Heart right ventricle (tissue), 16 donors: ENCODE measurements around the gene ZNF532. TPM values are rescaled to one million over a fixed set of nuclear protein-coding genes. Genes with fewer than 3 reads are reported as not detected.
"Not testable (repeated sequence)": the region's sequence is repeated elsewhere in the genome, so short reads cannot be mapped to it uniquely, and the experiment has no call there.

Source experiments
- ATAC-seq, 8 donors: fragments of 200-7000 bp; cut with Tn5 transposase; one replicate each; pipeline ENCODE4 v1.9.1; 2020; ENCODE audit warnings: mild to moderate bottlenecking in 8 of 8, moderate library complexity in 8 of 8, moderate number of reproducible peaks in 1 of 8
- DNase-seq, 2 donors: peaks; one replicate each; pipeline ENCODE4 v3.0.0-alpha.2; 2020
- H3K27ac ChIP-seq, 10 donors: fragments of 200-600 bp; sonication (generic) in 2 of 10; one replicate each; pipeline versions ENCODE4 v1.5.0 to v1.8.0; 2020 to 2022; ENCODE audit warnings: mild to moderate bottlenecking in 3 of 10
- H3K27me3 ChIP-seq, 7 donors: fragments of 200-600 bp; one replicate each; pipeline ENCODE4 v1.8.0; 2021 to 2022; ENCODE audit warnings: mild to moderate bottlenecking in 2 of 7
- H3K36me3 ChIP-seq, 9 donors: fragments of 200-600 bp; sonication (generic) in 1 of 9; one replicate each; pipeline versions ENCODE4 v1.5.0 to v1.8.0; 2020 to 2022; ENCODE audit warnings: mild to moderate bottlenecking in 2 of 9
- H3K4me1 ChIP-seq, 9 donors: fragments of 200-600 bp; sonication (generic) in 1 of 9; one replicate each; pipeline versions ENCODE4 v1.5.0 to v1.8.0; 2020 to 2022; ENCODE audit warnings: mild to moderate bottlenecking in 4 of 9
- H3K4me3 ChIP-seq, 10 donors: fragments of 200-600 bp; sonication (generic) in 2 of 10; one replicate each; pipeline versions ENCODE4 v1.5.0 to v1.8.0; 2020 to 2022; ENCODE audit warnings: mild to moderate bottlenecking in 7 of 10, moderate library complexity in 2 of 10
- H3K9me3 ChIP-seq, 11 donors: fragments of 200-600 bp in 10 of 11; sonication (generic) in 2 of 11; one replicate each; pipeline versions ENCODE4 v1.5.0 to v1.8.0; 2013 to 2022; ENCODE audit warnings: mild to moderate bottlenecking in 2 of 11, control low read depth in 1 of 11, moderate library complexity in 1 of 11
- CTCF ChIP-seq, 9 donors: fragments of 200-600 bp; sonication (generic) in 2 of 9; IDR thresholded peaks; one replicate each; pipeline versions ENCODE4 v1.5.0 to v1.8.0; 2021 to 2022; ENCODE audit warnings: antibody characterized with exemption in 9 of 9, mild to moderate bottlenecking in 5 of 9, moderate library complexity in 1 of 9
- WGBS, 2 donors: extraction: QIAGEN DNeasy Blood & Tissue Kit; methylation state at CpG; one replicate each; pipeline ENCODE4 v1.1.7; 2013; ENCODE audit warnings: inconsistent platforms in 1 of 2; 5-methylcytosine and 5-hydroxymethylcytosine counted together
- intact Hi-C, 10 donors: fragments of 100-400 bp; cut with DNase I; formaldehyde crosslinking; loops; one replicate each; pipeline versions ENCODE4 v1.11.1 to v1.14.2; 2022
- polyA plus RNA-seq, 2 donors: library from polyadenylated mRNA; stranded (reverse); fragments of 200-250 nt; gene quantifications; one replicate each; pipeline ENCODE4 v1.2.3, GENCODE V29; 2013
- total RNA-seq, 10 donors: library from RNA; stranded (reverse); fragmentation: NEBNext Ultra II Directional in 3 of 10; extraction: Animal tissue kit (Norgen Biotek cat#: 25700) in 3 of 10; gene quantifications; one replicate each; pipeline versions ENCODE4 v1.2.1 to v1.2.4, GENCODE V29; 2021 to 2023
- donor health status: Arrhythmogenic right ventricular cardiomyopathy.
- donor health status: ischemic (EF 13 %, LVEDD 7.1; RV severe dilation, severe dysfunction).
- donor health status: healthy with polysubstance abuse.
- donor health status: DM: no; HTN: yes; CAD: no.
- donor health status: DM: no; HTN: no; CAD: no.
- donor health status: ischemic (EF 25% LVEDD 6.9; RV normal size, moderate dysfunction).
- donor health status: ischemic (EF 25% LVEDD 5.7; RV mildly dilated, moderate dysfunction).
- donor health status: healthy.
- donor health status: DM: yes; HTN: yes; CAD: no.
- donor health status: Ischemic cardiomyopathy.
- donor health status: ischemic (EF 35%, LVEDD 5.7; RV mildly dilated, moderate dysfunction).
- donor health status: nonischemic (EF 11% LVEDD 7.7; RV severe dilation, severe dysfunction).
- donor health status: DM: yes; HTN: yes; CAD: no.
- donor health status: PGD.
- donor health status: ischemic (EF 29% LVEDD 5.4; RV normal size, mild dysfunction).
- donor health status: nonischemic (EF 23%, LVEDD 6.1; RV moderate dilation, normal function).

Gene ZNF532
- total and polyA plus RNA-seq, 12 donors, result 13.8 to 71.4 (median 64.6) TPM

GRCh38 chr18:58915995-58916394, 51.3 kb downstream of the ZNF532 start:
- WGBS, 2 donors, result 64% methylated on average over 1 of the region's 1 CpG
- ATAC-seq (no peak), DNase-seq (no peak)
- intact Hi-C loops, result no loop called here
- Histone ChIP-seq H3K4me3 (no peak overlapping the region), H3K27me3 (no peaks in the 10 kb centered on the region), H3K36me3 (peaks cover 0 to 57% (median 27%) of the 10 kb centered on the region in 9 donors), H3K4me1 (peaks cover 4 to 60% (median 39%) of the 10 kb centered on the region in 9 donors), H3K9me3 (no peaks in the 10 kb centered on the region), H3K27ac (peak overlapping the region in 2 of 10 donors; percentile 88 to 90)
- no peak for TF ChIP-seq CTCF (IDR thresholded peaks at IDR 0.05)

GRCh38 chr18:58919934-58920333, 55.3 kb downstream of the ZNF532 start:
- H3K27ac ChIP-seq, result not testable (repeated sequence)
- WGBS, 2 donors, result 93 to 94% methylated on average over 16 of the region's 16 CpGs

DNA sequence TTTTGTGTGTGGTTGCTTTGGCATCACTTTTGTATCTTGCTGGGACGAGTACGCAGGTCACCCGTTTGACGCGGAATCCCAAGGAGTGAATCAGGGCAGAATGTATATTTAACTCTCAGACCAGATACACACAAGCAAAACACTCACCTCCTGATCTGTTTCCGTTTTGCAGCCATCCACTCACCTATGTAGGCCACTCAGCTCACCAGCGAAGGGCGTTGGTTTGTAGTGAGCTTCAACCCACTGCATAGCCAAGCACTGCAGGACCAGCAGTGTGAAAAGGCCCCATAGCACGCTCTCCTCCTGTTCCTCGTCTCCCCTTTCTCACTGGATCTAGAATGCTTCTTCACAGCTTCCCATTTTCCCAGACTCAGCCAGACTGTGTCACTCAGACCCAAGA, 58.3 kb downstream of the ZNF532 start:
- H3K27ac ChIP-seq, result no peak overlapping the region
- ATAC-seq (peak in 2 of 8 donors; percentile 6 to 20), DNase-seq (no peak)
- TF ChIP-seq CTCF (IDR thresholded peaks at IDR 0.05), result no peak
- H3K27me3 ChIP-seq, result no peaks in the 10 kb centered on the region
- WGBS, 2 donors, result 96 to 97% methylated on average over 10 of the region's 10 CpGs
- intact Hi-C loops, result loop anchor here in 1 of 10 donors (10.0 kb wide), 1 partner anchor 62 kb away; no protein-coding TSS in a partner anchor
- H3K36me3 ChIP-seq, result peaks cover 0 to 72% (median 31%) of the 10 kb centered on the region in 9 donors
- peaks cover 0 to 13% (median 9%) of the 10 kb centered on the region in 11 donors for H3K9me3 ChIP-seq
- peaks cover 0 to 22% (median 15%) of the 10 kb centered on the region in 9 donors for H3K4me1 ChIP-seq
- H3K4me3 ChIP-seq, result no peak overlapping the region

More at GRCh38 chr18:58919934-58920333, 55.3 kb downstream of the ZNF532 start:
- H3K27me3 ChIP-seq, ATAC-seq, DNase-seq, H3K4me3 ChIP-seq: not testable (repeated sequence)
- intact Hi-C loops, result loop anchor here in 1 of 10 donors (10.0 kb wide), 1 partner anchor 65 kb away; no protein-coding TSS in a partner anchor
- Histone ChIP-seq H3K9me3 (peaks cover 0 to 12% (median 9%) of the 10 kb centered on the region in 11 donors), H3K36me3 (peaks cover 0 to 97% (median 36%) of the 10 kb centered on the region in 9 donors), H3K4me1 (peaks cover 0 to 25% (median 4%) of the 10 kb centered on the region in 9 donors)

DNA sequence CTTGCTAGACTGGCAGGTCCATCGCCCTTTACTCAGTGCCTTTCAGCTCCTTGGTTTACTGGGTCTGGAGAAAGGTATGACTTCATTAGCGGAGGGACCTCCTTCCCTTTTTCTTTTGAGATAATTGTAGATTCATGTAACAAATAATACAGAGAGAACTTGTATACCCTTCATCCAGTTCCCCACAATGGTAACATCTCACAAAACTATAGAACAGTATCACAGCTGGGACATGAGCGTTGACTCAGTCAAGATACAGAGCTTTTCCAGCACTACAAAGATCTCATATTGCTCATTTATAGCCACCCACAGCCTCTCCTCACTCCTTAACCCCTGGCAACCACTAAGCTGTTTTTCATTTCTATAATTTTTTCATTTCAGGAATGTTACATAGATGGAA, 59.8 kb downstream of the ZNF532 start:
- ATAC-seq, result no peak
- Histone ChIP-seq H3K9me3 (peaks cover 0 to 13% (median 9%) of the 10 kb centered on the region in 11 donors), H3K4me3 (no peak overlapping the region), H3K27ac (no peak overlapping the region), H3K27me3 (no peaks in the 10 kb centered on the region), H3K36me3 (peaks cover 0 to 57% (median 17%) of the 10 kb centered on the region in 9 donors), H3K4me1 (peaks cover 2 to 37% (median 29%) of the 10 kb centered on the region in 9 donors)
- DNase-seq, result no peak
- no peak for TF ChIP-seq CTCF (IDR thresholded peaks at IDR 0.05)
- WGBS, 2 donors, result 99% methylated on average over 3 of the region's 3 CpGs
- intact Hi-C loops, result loop anchor here in 1 of 10 donors (10.0 kb wide), 1 partner anchor 60 kb away; no protein-coding TSS in a partner anchor

- Histone ChIP-seq H3K27me3 (no peaks in the 10 kb centered on the region), H3K4me1 (peaks cover 2 to 49% (median 32%) of the 10 kb centered on the region in 9 donors), H3K27ac (peak overlapping the region in 9 of 10 donors; percentile 51 to 83 (median 61)), H3K36me3 (peaks cover 0 to 35% (median 10%) of the 10 kb centered on the region in 9 donors), H3K4me3 (peak overlapping the region in 1 of 10 donors; percentile 12), H3K9me3 (peaks cover 0 to 13% (median 9%) of the 10 kb centered on the region in 11 donors)
- DNase-seq, result no peak
- no peak for TF ChIP-seq CTCF (IDR thresholded peaks at IDR 0.05)
- 55 to 71% methylated on average over 5 of the region's 5 CpGs for WGBS, 2 donors
- ATAC-seq, result peak in 7 of 8 donors; percentile 11 to 66 (median 54)
- intact Hi-C loops, result loop anchor here in 1 of 10 donors (10.0 kb wide), 1 partner anchor 57 kb away; no protein-coding TSS in a partner anchor
Measured at GRCh38 chr18:58927659-58928058, 63.0 kb downstream of the ZNF532 start.
